Naive thymus-derived CD4-positive, alpha-beta T cell (primary cell): ENCODE data around the gene ARF1. TPM values are rescaled to one million over a fixed set of nuclear protein-coding genes. Genes with fewer than 3 reads are reported as not detected.

ENCODE experiments used
- ATAC-seq: fragments of 150-1000 bp; cut with Tn5 transposase; 2 replicates; pipeline ENCODE4 v1.10.0; 2021; ENCODE audit warnings: mild to moderate bottlenecking, moderate library complexity
- CTCF ChIA-PET: fragments of 350-600 bp; sonication (Branson Sonifier 250); formaldehyde crosslinking; loops from one replicate; lab custom pipeline; 2021; ENCODE audit warnings: antibody characterized with exemption; lab: Charles Lee
- POLR2A ChIA-PET: fragments of 350-600 bp; sonication (Branson Sonifier 250); formaldehyde crosslinking; loops from one replicate; lab custom pipeline; 2021; ENCODE audit warnings: antibody characterized with exemption, inconsistent platforms; lab: Charles Lee
- DNase-seq, 9 donors: peaks; one replicate each; pipeline versions ENCODE4 v3.0.0 to v3.0.0-alpha.2; 2020 to 2022; ENCODE audit warnings: mixed read lengths in 1 of 9
- H3K27ac ChIP-seq: one replicate; pipeline ENCODE4 v1.7.0; 2013; ENCODE audit warnings: mild to moderate bottlenecking, low read depth, low read length, moderate library complexity
- H3K27me3 ChIP-seq, 2 donors: one replicate each; pipeline ENCODE4 v1.7.0; 2013; ENCODE audit warnings: low read length in 2 of 2, mild to moderate bottlenecking in 2 of 2, moderate library complexity in 2 of 2; ENCODE audit not compliant: control insufficient read depth in 2 of 2, insufficient read depth in 2 of 2
- H3K36me3 ChIP-seq, 3 experiments: 1 replicate in 2 of 3; 2 replicates in 1 of 3; pipeline ENCODE4 v1.7.0; 2013; ENCODE audit warnings: low read length in 3 of 3, mild to moderate bottlenecking in 3 of 3, moderate library complexity in 1 of 3; ENCODE audit not compliant: insufficient read depth in 3 of 3, control insufficient read depth in 2 of 3
- H3K4me1 ChIP-seq, 2 donors: one replicate each; pipeline ENCODE4 v1.7.0; 2013; ENCODE audit warnings: low read length in 2 of 2, mild to moderate bottlenecking in 2 of 2, moderate library complexity in 1 of 2; ENCODE audit not compliant: control insufficient read depth in 2 of 2, insufficient read depth in 2 of 2
- H3K4me3 ChIP-seq: 2 replicates; pipeline ENCODE4 v1.7.0; 2013; ENCODE audit warnings: mild to moderate bottlenecking, low read length
- H3K9me3 ChIP-seq, 3 experiments: 1 replicate in 2 of 3; 2 replicates in 1 of 3; pipeline ENCODE4 v1.7.0; 2013; ENCODE audit warnings: low read length in 3 of 3; ENCODE audit not compliant: control insufficient read depth in 2 of 3
- H3K27ac Mint-ChIP-seq, 9 donors: one replicate each; pipeline ENCODE4 v1.8.0; 2020 to 2022; ENCODE audit warnings: mixed read lengths in 9 of 9, mild to moderate bottlenecking in 8 of 9, moderate library complexity in 5 of 9, inconsistent platforms in 2 of 9
- H3K27me3 Mint-ChIP-seq, 5 donors: one replicate each; pipeline ENCODE4 v1.8.0; 2021 to 2022; ENCODE audit warnings: mixed read lengths in 5 of 5, mild to moderate bottlenecking in 1 of 5
- H3K36me3 Mint-ChIP-seq, 5 donors: one replicate each; pipeline ENCODE4 v1.8.0; 2020 to 2022; ENCODE audit warnings: mixed read lengths in 5 of 5, mild to moderate bottlenecking in 3 of 5, inconsistent platforms in 1 of 5
- H3K4me1 Mint-ChIP-seq, 7 donors: one replicate each; pipeline ENCODE4 v1.8.0; 2020 to 2022; ENCODE audit warnings: mixed read lengths in 7 of 7, mild to moderate bottlenecking in 3 of 7, inconsistent platforms in 1 of 7
- H3K4me3 Mint-ChIP-seq, 10 donors: one replicate each; pipeline ENCODE4 v1.8.0; 2020 to 2022; ENCODE audit warnings: mild to moderate bottlenecking in 10 of 10, mixed read lengths in 10 of 10, moderate library complexity in 6 of 10, inconsistent platforms in 2 of 10
- H3K9me3 Mint-ChIP-seq, 11 donors: one replicate each; pipeline ENCODE4 v1.8.0; 2020 to 2022; ENCODE audit warnings: mixed read lengths in 11 of 11, mild to moderate bottlenecking in 4 of 11, inconsistent platforms in 1 of 11, moderate library complexity in 1 of 11
- intact Hi-C, 2 donors: fragments of 100-400 bp; cut with micrococcal nuclease; formaldehyde crosslinking; loops; one replicate each; pipeline ENCODE4 v1.15.1; 2023
- polyA plus RNA-seq, 2 donors: library from polyadenylated mRNA; unstranded; fragments of 300-500 nt; fragmentation: Illumina TruSeq; gene quantifications; one replicate each; pipeline ENCODE4 v1.2.3, GENCODE V29; 2021
- total RNA-seq, 6 experiments: library from RNA in 5 of 6; stranded (reverse) in 5 of 6; gene quantifications; 1 replicate in 5 of 6; 2 replicates in 1 of 6; pipeline ENCODE4 v1.2.3 and lab custom pipeline; 2021 to 2026

Gene ARF1
- total and polyA plus RNA-seq, 7 experiments from 2014 or later = 198 to 434 (median 344) TPM

GRCh38 chr1:228073061-228073856 is 9.2 kb upstream of the ARF1 start:
- Histone ChIP-seq H3K27me3 (no peaks in the 10 kb centered on the region), H3K9me3 (no peaks in the 10 kb centered on the region), H3K36me3 (no peaks in the 10 kb centered on the region), H3K4me3 (no peak overlapping the region), H3K4me1 (no peaks in the 10 kb centered on the region), H3K27ac (no peak overlapping the region)
- ATAC-seq (no peak), DNase-seq (no peak)
- intact Hi-C loops = no loop called here
- Mint-ChIP-seq H3K36me3 (no peaks in the 10 kb centered on the region), H3K9me3 (peaks cover 0 to 2% (median 0%) of the 10 kb centered on the region in 11 donors), H3K4me1 (peaks cover 0 to 10% (median 5%) of the 10 kb centered on the region in 7 donors), H3K4me3 (no peak overlapping the region), H3K27ac (no peak overlapping the region), H3K27me3 (no peaks in the 10 kb centered on the region)
- POLR2A ChIA-PET = interaction anchor here (1.9 kb wide), 1 partner anchor 9 kb away, joined by 7 read pairs; the partner anchor contains the start of gene ARF1
- CTCF ChIA-PET = no interaction called here

GRCh38 chr1:228073857-228074545 is 8.5 kb upstream of the ARF1 start:
- Mint-ChIP-seq H3K9me3 (no peaks in the 10 kb centered on the region), H3K4me3 (no peak overlapping the region), H3K4me1 (peaks cover 3 to 11% (median 10%) of the 10 kb centered on the region in 7 donors), H3K27me3 (no peaks in the 10 kb centered on the region), H3K36me3 (no peaks in the 10 kb centered on the region), H3K27ac (peak overlapping the region in 1 of 9 donors; percentile 28)
- intact Hi-C loops = no loop called here
- Histone ChIP-seq H3K9me3 (no peaks in the 10 kb centered on the region), H3K36me3 (no peaks in the 10 kb centered on the region), H3K27me3 (no peaks in the 10 kb centered on the region), H3K4me1 (no peaks in the 10 kb centered on the region), H3K4me3 (no peak overlapping the region), H3K27ac (no peak overlapping the region)
- DNase-seq (no peak), ATAC-seq (no peak)
- POLR2A ChIA-PET = interaction anchor here (0.8 to 1.9 kb wide), 2 partner anchors 9 to 16 kb away, joined by 3 to 7 read pairs; partner anchors contain the start of gene ARF1
- CTCF ChIA-PET = no interaction called here

- POLR2A ChIA-PET = no interaction called here
- no peaks in the 10 kb centered on the region for H3K36me3 Mint-ChIP-seq
- no peaks in the 10 kb centered on the region for H3K9me3 Mint-ChIP-seq
Observed at GRCh38 chr1:228074954-228075730, 7.4 kb upstream of the ARF1 start.

GRCh38 chr1:228075801-228076271 is 6.7 kb upstream of the ARF1 start:
- POLR2A ChIA-PET = no interaction called here
- DNase-seq = no peak
- no peaks in the 10 kb centered on the region for H3K9me3 Mint-ChIP-seq
- intact Hi-C loops = no loop called here
- no peaks in the 10 kb centered on the region for H3K27me3 ChIP-seq
- H3K27ac ChIP-seq = no peak overlapping the region
- CTCF ChIA-PET = no interaction called here
- no peak for ATAC-seq
- no peaks in the 10 kb centered on the region for H3K4me1 ChIP-seq
- H3K36me3 Mint-ChIP-seq = no peaks in the 10 kb centered on the region
- H3K4me3 ChIP-seq = no peak overlapping the region
- no peaks in the 10 kb centered on the region for H3K27me3 Mint-ChIP-seq
- H3K4me3 Mint-ChIP-seq = no peak overlapping the region
- H3K4me1 Mint-ChIP-seq = peaks cover 5 to 24% (median 14%) of the 10 kb centered on the region in 7 donors
- no peaks in the 10 kb centered on the region for H3K9me3 ChIP-seq
- H3K36me3 ChIP-seq = no peaks in the 10 kb centered on the region
- H3K27ac Mint-ChIP-seq = peak overlapping the region in 3 of 9 donors; percentile 32 to 77 (median 75)

More at GRCh38 chr1:228074954-228075730, 7.4 kb upstream of the ARF1 start:
- CTCF ChIA-PET = no interaction called here
- Mint-ChIP-seq H3K27ac (no peak overlapping the region), H3K4me1 (peaks cover 5 to 19% (median 10%) of the 10 kb centered on the region in 7 donors), H3K27me3 (no peaks in the 10 kb centered on the region), H3K4me3 (no peak overlapping the region)
- Histone ChIP-seq H3K9me3 (no peaks in the 10 kb centered on the region), H3K36me3 (no peaks in the 10 kb centered on the region), H3K4me1 (no peaks in the 10 kb centered on the region), H3K4me3 (no peak overlapping the region), H3K27me3 (no peaks in the 10 kb centered on the region), H3K27ac (no peak overlapping the region)
- intact Hi-C loops = no loop called here
- no peak for DNase-seq
- ATAC-seq = no peak

- H3K27ac ChIP-seq = no peak overlapping the region
- DNase-seq (no peak), ATAC-seq (no peak)
- no peaks in the 10 kb centered on the region for H3K27me3 ChIP-seq
- H3K4me1 Mint-ChIP-seq = peaks cover 9 to 33% (median 19%) of the 10 kb centered on the region in 7 donors
- H3K4me1 ChIP-seq = peaks cover 7% of the 10 kb centered on the region in 2 donors
- no peak overlapping the region for H3K4me3 ChIP-seq
- H3K36me3 ChIP-seq = peaks cover 0 to under 1% (median 0%) of the 10 kb centered on the region in 3 experiments
- no peaks in the 10 kb centered on the region for H3K27me3 Mint-ChIP-seq
- no peaks in the 10 kb centered on the region for H3K36me3 Mint-ChIP-seq
- H3K9me3 Mint-ChIP-seq = no peaks in the 10 kb centered on the region
- CTCF ChIA-PET = no interaction called here
- no peaks in the 10 kb centered on the region for H3K9me3 ChIP-seq
- H3K4me3 Mint-ChIP-seq = no peak overlapping the region
- intact Hi-C loops = no loop called here
- POLR2A ChIA-PET = interaction anchor here (0.9 kb wide), 1 partner anchor 15 kb away, joined by 3 read pairs; no protein-coding TSS in a partner anchor
- peak overlapping the region in 2 of 9 donors; percentile 42 to 69 for H3K27ac Mint-ChIP-seq
Observed at GRCh38 chr1:228076796-228077430, 5.6 kb upstream of the ARF1 start.
